ENCODE data around the gene CADM1. TPM values are rescaled to one million over a fixed set of nuclear protein-coding genes. Genes with fewer than 3 reads are reported as not detected.

CADM1 gene
- total and polyA plus RNA-seq, 4 donors: 13.0 to 40.6 (median 28.9) TPM

DNA sequence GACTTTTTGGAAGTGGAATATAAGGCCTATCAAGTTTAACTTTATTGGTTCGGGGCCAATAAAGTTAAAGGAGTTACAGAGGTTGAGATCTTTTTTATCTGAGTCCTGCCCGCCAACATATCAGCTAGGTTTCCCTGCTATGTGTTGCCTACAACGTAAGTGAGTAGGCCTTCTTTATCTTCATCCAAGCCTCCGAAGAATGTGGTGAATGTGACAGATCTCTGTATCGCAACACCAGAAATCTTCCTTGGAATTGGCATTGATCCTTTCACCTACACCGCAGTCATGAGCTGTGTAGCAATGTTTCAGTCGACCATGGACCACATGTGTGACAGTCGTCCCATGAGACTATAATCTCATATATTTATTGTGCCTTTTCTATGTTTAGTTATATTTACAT is 37.3 kb upstream of the CADM1 start:
- DNase-seq (ENCODE audit: low spot score): no peak
- no peaks in the 10 kb centered on the region for H3K9me3 ChIP-seq (ENCODE audit: control insufficient read depth in 4 of 4, low read length in 3 of 4)
- no peaks in the 10 kb centered on the region for H3K4me1 ChIP-seq (ENCODE audit: control insufficient read depth in 4 of 4, insufficient read depth in 4 of 4, low read length in 3 of 4)
- no peak overlapping the region for H3K9ac ChIP-seq (ENCODE audit: low read depth in 1 of 2, low read length in 2 of 2)
- WGBS: 87% methylated on average over 8 of the region's 8 CpGs
- H3K4me3 ChIP-seq (ENCODE audit: low read depth in 1 of 3, low read length in 3 of 3): no peak overlapping the region
- no peak overlapping the region for H3K27ac ChIP-seq (ENCODE audit: low read depth in 1 of 2, low read length in 2 of 2)
- no peaks in the 10 kb centered on the region for H3K27me3 ChIP-seq (ENCODE audit: control insufficient read depth in 4 of 4, insufficient read depth in 4 of 4, low read length in 3 of 4)
- TF ChIP-seq SP1 (IDR thresholded peaks at IDR 0.05): no peak
- TF ChIP-seq EGR1 (IDR thresholded peaks at IDR 0.05; ENCODE audit: low read depth in 2 of 2): no peak
- TF ChIP-seq, protein P1, sequence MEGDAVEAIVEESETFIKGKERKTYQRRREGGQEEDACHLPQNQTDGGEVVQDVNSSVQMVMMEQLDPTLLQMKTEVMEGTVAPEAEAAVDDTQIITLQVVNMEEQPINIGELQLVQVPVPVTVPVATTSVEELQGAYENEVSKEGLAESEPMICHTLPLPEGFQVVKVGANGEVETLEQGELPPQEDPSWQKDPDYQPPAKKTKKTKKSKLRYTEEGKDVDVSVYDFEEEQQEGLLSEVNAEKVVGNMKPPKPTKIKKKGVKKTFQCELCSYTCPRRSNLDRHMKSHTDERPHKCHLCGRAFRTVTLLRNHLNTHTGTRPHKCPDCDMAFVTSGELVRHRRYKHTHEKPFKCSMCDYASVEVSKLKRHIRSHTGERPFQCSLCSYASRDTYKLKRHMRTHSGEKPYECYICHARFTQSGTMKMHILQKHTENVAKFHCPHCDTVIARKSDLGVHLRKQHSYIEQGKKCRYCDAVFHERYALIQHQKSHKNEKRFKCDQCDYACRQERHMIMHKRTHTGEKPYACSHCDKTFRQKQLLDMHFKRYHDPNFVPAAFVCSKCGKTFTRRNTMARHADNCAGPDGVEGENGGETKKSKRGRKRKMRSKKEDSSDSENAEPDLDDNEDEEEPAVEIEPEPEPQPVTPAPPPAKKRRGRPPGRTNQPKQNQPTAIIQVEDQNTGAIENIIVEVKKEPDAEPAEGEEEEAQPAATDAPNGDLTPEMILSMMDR (IDR thresholded peaks at IDR 0.05; ENCODE audit: low read depth, low read length, missing input control): no peak
- TF ChIP-seq RXRA (IDR thresholded peaks at IDR 0.05): no peak
- TF ChIP-seq, protein P2, sequence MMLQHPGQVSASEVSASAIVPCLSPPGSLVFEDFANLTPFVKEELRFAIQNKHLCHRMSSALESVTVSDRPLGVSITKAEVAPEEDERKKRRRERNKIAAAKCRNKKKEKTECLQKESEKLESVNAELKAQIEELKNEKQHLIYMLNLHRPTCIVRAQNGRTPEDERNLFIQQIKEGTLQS (IDR thresholded peaks at IDR 0.05): no peak
- TF ChIP-seq, protein P3, sequence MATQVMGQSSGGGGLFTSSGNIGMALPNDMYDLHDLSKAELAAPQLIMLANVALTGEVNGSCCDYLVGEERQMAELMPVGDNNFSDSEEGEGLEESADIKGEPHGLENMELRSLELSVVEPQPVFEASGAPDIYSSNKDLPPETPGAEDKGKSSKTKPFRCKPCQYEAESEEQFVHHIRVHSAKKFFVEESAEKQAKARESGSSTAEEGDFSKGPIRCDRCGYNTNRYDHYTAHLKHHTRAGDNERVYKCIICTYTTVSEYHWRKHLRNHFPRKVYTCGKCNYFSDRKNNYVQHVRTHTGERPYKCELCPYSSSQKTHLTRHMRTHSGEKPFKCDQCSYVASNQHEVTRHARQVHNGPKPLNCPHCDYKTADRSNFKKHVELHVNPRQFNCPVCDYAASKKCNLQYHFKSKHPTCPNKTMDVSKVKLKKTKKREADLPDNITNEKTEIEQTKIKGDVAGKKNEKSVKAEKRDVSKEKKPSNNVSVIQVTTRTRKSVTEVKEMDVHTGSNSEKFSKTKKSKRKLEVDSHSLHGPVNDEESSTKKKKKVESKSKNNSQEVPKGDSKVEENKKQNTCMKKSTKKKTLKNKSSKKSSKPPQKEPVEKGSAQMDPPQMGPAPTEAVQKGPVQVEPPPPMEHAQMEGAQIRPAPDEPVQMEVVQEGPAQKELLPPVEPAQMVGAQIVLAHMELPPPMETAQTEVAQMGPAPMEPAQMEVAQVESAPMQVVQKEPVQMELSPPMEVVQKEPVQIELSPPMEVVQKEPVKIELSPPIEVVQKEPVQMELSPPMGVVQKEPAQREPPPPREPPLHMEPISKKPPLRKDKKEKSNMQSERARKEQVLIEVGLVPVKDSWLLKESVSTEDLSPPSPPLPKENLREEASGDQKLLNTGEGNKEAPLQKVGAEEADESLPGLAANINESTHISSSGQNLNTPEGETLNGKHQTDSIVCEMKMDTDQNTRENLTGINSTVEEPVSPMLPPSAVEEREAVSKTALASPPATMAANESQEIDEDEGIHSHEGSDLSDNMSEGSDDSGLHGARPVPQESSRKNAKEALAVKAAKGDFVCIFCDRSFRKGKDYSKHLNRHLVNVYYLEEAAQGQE (IDR thresholded peaks at IDR 0.05): no peak
- TF ChIP-seq, protein P4, sequence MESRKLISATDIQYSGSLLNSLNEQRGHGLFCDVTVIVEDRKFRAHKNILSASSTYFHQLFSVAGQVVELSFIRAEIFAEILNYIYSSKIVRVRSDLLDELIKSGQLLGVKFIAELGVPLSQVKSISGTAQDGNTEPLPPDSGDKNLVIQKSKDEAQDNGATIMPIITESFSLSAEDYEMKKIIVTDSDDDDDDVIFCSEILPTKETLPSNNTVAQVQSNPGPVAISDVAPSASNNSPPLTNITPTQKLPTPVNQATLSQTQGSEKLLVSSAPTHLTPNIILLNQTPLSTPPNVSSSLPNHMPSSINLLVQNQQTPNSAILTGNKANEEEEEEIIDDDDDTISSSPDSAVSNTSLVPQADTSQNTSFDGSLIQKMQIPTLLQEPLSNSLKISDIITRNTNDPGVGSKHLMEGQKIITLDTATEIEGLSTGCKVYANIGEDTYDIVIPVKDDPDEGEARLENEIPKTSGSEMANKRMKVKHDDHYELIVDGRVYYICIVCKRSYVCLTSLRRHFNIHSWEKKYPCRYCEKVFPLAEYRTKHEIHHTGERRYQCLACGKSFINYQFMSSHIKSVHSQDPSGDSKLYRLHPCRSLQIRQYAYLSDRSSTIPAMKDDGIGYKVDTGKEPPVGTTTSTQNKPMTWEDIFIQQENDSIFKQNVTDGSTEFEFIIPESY (IDR thresholded peaks at IDR 0.05): no peak
- TF ChIP-seq, protein P5, sequence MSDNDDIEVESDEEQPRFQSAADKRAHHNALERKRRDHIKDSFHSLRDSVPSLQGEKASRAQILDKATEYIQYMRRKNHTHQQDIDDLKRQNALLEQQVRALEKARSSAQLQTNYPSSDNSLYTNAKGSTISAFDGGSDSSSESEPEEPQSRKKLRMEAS (IDR thresholded peaks at IDR 0.05): no peak
- no peaks in the 10 kb centered on the region for H3K36me3 ChIP-seq (ENCODE audit: control insufficient read depth in 4 of 4, insufficient read depth in 3 of 4, low read depth in 1 of 4, low read length in 3 of 4)

DNA sequence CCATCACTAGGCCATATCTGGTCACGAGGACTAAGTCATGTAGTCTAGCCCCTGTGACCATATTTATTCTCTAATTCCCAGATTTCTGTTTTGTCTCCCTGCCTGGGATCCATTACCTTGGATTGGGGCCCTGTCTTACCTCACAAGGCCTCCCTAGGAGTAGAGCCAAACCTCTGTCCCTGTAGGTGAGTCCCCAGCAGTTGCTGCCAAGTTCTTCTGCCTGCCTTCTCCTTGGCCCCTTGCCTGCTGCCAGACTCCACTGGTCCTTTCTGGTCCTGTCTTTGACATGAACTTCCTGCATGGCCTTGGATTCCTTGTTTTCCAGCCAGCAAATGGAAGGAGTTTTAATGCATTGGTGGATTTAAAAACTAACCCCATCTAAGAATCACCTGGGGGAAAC is 35.6 kb upstream of the CADM1 start:
- Histone ChIP-seq H3K9me3 (ENCODE audit: control insufficient read depth in 4 of 4, low read length in 3 of 4) (no peaks in the 10 kb centered on the region), H3K4me1 (ENCODE audit: control insufficient read depth in 4 of 4, insufficient read depth in 4 of 4, low read length in 3 of 4) (no peaks in the 10 kb centered on the region), H3K4me3 (ENCODE audit: low read depth in 1 of 3, low read length in 3 of 3) (no peak overlapping the region), H3K27me3 (ENCODE audit: control insufficient read depth in 4 of 4, insufficient read depth in 4 of 4, low read length in 3 of 4) (no peaks in the 10 kb centered on the region), H3K9ac (ENCODE audit: low read depth in 1 of 2, low read length in 2 of 2) (no peak overlapping the region), H3K36me3 (ENCODE audit: control insufficient read depth in 4 of 4, insufficient read depth in 3 of 4, low read depth in 1 of 4, low read length in 3 of 4) (no peaks in the 10 kb centered on the region), H3K27ac (ENCODE audit: low read depth in 1 of 2, low read length in 2 of 2) (no peak overlapping the region)
- DNase-seq (ENCODE audit: low spot score): no peak
- 96% methylated on average over 1 of the region's 1 CpG for WGBS
- TF ChIP-seq TAF1 (conservative IDR thresholded peaks at IDR 0.05): no peak
- no peak for TF ChIP-seq HNF4A (conservative IDR thresholded peaks at IDR 0.05)
- no peak for TF ChIP-seq FOXA2 (IDR thresholded peaks at IDR 0.05)
- TF ChIP-seq SP1 (IDR thresholded peaks at IDR 0.05): no peak
- TF ChIP-seq GABPA (IDR thresholded peaks at IDR 0.05 in 1 of 2, conservative IDR thresholded peaks at IDR 0.05 in 1 of 2): no peak
- TF ChIP-seq FOXA1 (IDR thresholded peaks at IDR 0.05): no peak
- TF ChIP-seq, protein P1 (IDR thresholded peaks at IDR 0.05; ENCODE audit: low read depth, low read length, missing input control): no peak
- TF ChIP-seq RAD21 (IDR thresholded peaks at IDR 0.05): no peak
- TF ChIP-seq YY1 (IDR thresholded peaks at IDR 0.05): no peak
- TF ChIP-seq JUND (IDR thresholded peaks at IDR 0.05): no peak
- no peak for TF ChIP-seq HNF4G (IDR thresholded peaks at IDR 0.05)
- TF ChIP-seq, protein P4 (IDR thresholded peaks at IDR 0.05): no peak
- no peak for TF ChIP-seq NR2F2 (IDR thresholded peaks at IDR 0.05)

Data from liver (tissue), 9 donors.